ENCODE measurements around the gene TMC8.

- TF ChIP-seq CTCF (IDR thresholded peaks at IDR 0.05) = no peak
- TF ChIP-seq POLR2A (IDR thresholded peaks at IDR 0.05) = no peak
Measured at GRCh38 chr17:78101112-78101511, 29.5 kb upstream of the TMC8 start.
